GM12892 (cell line): ENCODE data around the gene ZNF521.

Experiments
- POLR2A ChIP-seq: IDR thresholded peaks from 2 replicates; pipeline ENCODE4 v1.6.1; 2011; ENCODE audit warnings: low read depth, low read length, control low read depth
- POLR2AphosphoS5 ChIP-seq: IDR thresholded peaks from 2 replicates; pipeline ENCODE4 v1.6.1; 2011; ENCODE audit warnings: low read depth, low read length, control low read depth

GRCh38 chr18:25086876-25087275, 265.1 kb downstream of the ZNF521 start:
- TF ChIP-seq POLR2A (no peak), POLR2AphosphoS5 (no peak)
